ENCODE results near the gene PDE2A. TPM values are rescaled to one million over a fixed set of nuclear protein-coding genes. Genes with fewer than 3 reads are reported as not detected.

PDE2A gene
- total RNA-seq, 1 donor from 2014 or later, result 403 TPM

DNA sequence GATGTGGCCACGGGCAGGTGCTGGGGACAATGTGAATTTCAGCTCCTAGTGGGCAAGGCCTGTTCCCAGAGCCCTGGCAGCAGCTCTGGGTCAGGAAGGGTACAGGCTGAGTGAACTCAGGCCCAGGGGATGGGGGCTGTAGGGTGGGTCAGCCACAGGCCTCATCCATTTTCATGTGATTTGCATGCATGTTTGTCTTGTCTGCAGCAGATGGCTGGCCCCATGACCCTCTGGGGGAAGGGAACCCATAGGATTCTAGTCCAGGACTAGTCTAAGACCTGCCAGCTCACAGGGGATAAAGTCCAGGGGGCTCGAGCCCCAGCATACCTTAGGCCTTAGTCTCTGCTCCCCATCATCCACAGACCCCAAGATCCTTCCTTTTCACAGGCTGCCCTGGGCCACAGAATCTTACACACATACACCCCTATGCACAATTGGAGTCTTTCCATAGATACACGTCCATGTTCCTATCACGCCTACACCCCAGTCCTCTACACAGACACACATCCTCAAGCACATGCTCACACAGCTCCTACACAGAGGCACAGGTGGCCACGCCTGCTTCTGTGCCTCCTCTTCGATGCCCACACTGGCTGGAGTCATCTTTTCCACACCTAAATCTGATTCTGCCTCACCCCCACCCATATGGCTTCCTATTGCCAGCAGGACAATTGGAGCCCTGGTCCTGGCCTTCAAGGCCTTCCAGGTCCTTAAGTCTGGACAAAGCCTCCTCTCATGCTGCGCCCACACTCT, 25.7 kb downstream of the PDE2A start:
- intact Hi-C loops (cut with DNase I), result no loop called here
- H3K9me3 ChIP-seq, result no peaks in the 10 kb centered on the region
- H3K36me3 ChIP-seq, result no peaks in the 10 kb centered on the region
- H3K27ac ChIP-seq, result no peak overlapping the region
- TF ChIP-seq, protein P1, sequence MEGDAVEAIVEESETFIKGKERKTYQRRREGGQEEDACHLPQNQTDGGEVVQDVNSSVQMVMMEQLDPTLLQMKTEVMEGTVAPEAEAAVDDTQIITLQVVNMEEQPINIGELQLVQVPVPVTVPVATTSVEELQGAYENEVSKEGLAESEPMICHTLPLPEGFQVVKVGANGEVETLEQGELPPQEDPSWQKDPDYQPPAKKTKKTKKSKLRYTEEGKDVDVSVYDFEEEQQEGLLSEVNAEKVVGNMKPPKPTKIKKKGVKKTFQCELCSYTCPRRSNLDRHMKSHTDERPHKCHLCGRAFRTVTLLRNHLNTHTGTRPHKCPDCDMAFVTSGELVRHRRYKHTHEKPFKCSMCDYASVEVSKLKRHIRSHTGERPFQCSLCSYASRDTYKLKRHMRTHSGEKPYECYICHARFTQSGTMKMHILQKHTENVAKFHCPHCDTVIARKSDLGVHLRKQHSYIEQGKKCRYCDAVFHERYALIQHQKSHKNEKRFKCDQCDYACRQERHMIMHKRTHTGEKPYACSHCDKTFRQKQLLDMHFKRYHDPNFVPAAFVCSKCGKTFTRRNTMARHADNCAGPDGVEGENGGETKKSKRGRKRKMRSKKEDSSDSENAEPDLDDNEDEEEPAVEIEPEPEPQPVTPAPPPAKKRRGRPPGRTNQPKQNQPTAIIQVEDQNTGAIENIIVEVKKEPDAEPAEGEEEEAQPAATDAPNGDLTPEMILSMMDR (IDR thresholded peaks at IDR 0.05), result no peak
- H3K4me1 ChIP-seq, result no peaks in the 10 kb centered on the region
- no peak for DNase-seq (ENCODE audit: low spot score in 2 of 2)
- H3K27me3 ChIP-seq, result no peaks in the 10 kb centered on the region
- no peak overlapping the region for H3K4me3 ChIP-seq

GRCh38 chr11:72647882-72648281, 26.3 kb downstream of the PDE2A start:
- Histone ChIP-seq H3K27me3 (no peaks in the 10 kb centered on the region), H3K4me3 (no peak overlapping the region), H3K4me1 (peaks cover 3 to 5% of the 10 kb centered on the region in 2 donors), H3K36me3 (no peaks in the 10 kb centered on the region), H3K9me3 (no peaks in the 10 kb centered on the region), H3K27ac (no peak overlapping the region)
- intact Hi-C loops (cut with DNase I), result no loop called here
- TF ChIP-seq, protein P1 (IDR thresholded peaks at IDR 0.05), result no peak
- DNase-seq (ENCODE audit: low spot score in 2 of 2), result no peak

GRCh38 chr11:72646472-72646871, 27.8 kb downstream of the PDE2A start:
- Histone ChIP-seq H3K4me1 (peaks cover 3 to 5% of the 10 kb centered on the region in 2 donors), H3K4me3 (no peak overlapping the region), H3K27ac (no peak overlapping the region), H3K36me3 (no peaks in the 10 kb centered on the region), H3K27me3 (no peaks in the 10 kb centered on the region), H3K9me3 (no peaks in the 10 kb centered on the region)
- intact Hi-C loops (cut with DNase I), result no loop called here
- no peak for DNase-seq (ENCODE audit: low spot score in 2 of 2)
- TF ChIP-seq, protein P1 (IDR thresholded peaks at IDR 0.05), result no peak

GRCh38 chr11:72646024-72646423, 28.2 kb downstream of the PDE2A start:
- peaks cover 2% of the 10 kb centered on the region for H3K27me3 ChIP-seq
- H3K4me3 ChIP-seq, result no peak overlapping the region
- no peak overlapping the region for H3K27ac ChIP-seq
- no peak for DNase-seq (ENCODE audit: low spot score in 2 of 2)
- H3K9me3 ChIP-seq, result no peaks in the 10 kb centered on the region
- intact Hi-C loops (cut with DNase I), result no loop called here
- H3K4me1 ChIP-seq, result peaks cover 3 to 5% of the 10 kb centered on the region in 2 donors
- no peaks in the 10 kb centered on the region for H3K36me3 ChIP-seq
- TF ChIP-seq, protein P1 (IDR thresholded peaks at IDR 0.05), result no peak

- Histone ChIP-seq H3K27me3 (peaks cover 9% of the 10 kb centered on the region), H3K9me3 (no peaks in the 10 kb centered on the region), H3K4me3 (peak overlapping the region in 1 of 2 donors; percentile 75), H3K36me3 (no peaks in the 10 kb centered on the region), H3K4me1 (peaks cover 3 to 5% of the 10 kb centered on the region in 2 donors), H3K27ac (no peak overlapping the region)
- TF ChIP-seq, protein P1 (IDR thresholded peaks at IDR 0.05), result no peak
- intact Hi-C loops (cut with DNase I), result loop anchor here (1.0 to 5.0 kb wide), 2 partner anchors 58 to 171 kb away; no protein-coding TSS in a partner anchor
- peak in 1 of 2 donors; percentile 83 for DNase-seq (ENCODE audit: low spot score in 2 of 2)
Observed at GRCh38 chr11:72643547-72643946, 30.7 kb downstream of the PDE2A start.
